ENCODE data around the gene USP33. TPM values are rescaled to one million over a fixed set of nuclear protein-coding genes. Genes with fewer than 3 reads are reported as not detected.
"Not testable (repeated sequence)": the region's sequence is repeated elsewhere in the genome, so short reads cannot be mapped to it uniquely, and the experiment has no call there.

USP33 gene
- total and polyA plus RNA-seq, 8 donors: 17.3 to 174 (median 61.2) TPM

DNA sequence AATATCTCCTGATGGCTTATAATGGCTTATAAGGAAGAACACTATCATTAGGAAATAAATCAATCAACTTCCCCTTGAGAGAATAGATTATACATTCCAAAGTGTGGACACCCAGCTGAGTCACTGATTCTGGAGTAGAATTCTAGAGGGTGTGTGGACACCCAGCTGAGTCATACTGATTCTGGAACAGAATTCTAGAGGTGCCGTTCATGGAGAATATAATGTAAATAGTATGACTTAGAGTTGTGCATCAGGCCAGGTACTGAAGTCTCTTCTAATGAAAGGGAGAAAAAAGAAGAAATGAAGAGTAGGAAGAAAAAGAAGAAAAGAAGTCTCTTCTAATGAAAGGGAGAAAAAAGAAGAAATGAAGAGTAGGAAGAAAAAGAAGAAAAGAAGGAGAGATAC lies 2.4 kb upstream of the USP33 start:
- Histone ChIP-seq H3K4me1 (peaks cover 7 to 22% (median 16%) of the 10 kb centered on the region in 4 donors), H3K9me3 (no peaks in the 10 kb centered on the region), H3K4me3 (no peak overlapping the region), H3K27ac (peak overlapping the region in 1 of 5 donors; percentile 23), H3K27me3 (no peaks in the 10 kb centered on the region), H3K36me3 (no peaks in the 10 kb centered on the region)
- DNase-seq: peak in 1 of 2 donors; percentile 44
- TF ChIP-seq POLR2A (IDR thresholded peaks at IDR 0.05): no peak
- TF ChIP-seq POLR2AphosphoS5 (IDR thresholded peaks at IDR 0.05): peak in 1 of 3 donors; percentile 35
- 14 to 20% (median 20%) methylated on average over 1 of the region's 1 CpG for WGBS, 5 donors
- intact Hi-C loops (cut with DNase I; ENCODE audit: low total_unique reads): no loop called here

DNA sequence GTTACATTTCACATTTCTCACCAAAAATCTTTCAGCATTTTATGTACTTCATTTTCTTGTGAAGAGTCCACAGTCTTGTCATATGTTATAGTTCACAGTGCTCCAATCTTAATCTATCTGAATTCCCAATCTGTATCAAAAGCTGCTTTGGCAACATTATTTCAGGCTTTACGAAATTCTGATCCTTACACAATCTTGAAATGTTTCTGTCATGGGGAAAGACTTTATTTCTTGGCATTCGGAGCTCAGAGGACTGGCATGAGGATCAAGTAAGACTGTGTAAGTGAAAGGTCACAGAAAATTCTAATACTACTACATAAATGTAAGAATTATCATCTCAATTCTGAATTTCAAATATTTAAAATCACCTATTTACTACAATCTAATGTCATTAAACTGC lies 2.0 kb downstream of the USP33 start:
- H3K9me3 ChIP-seq: no peaks in the 10 kb centered on the region
- peaks cover 19 to 50% (median 40%) of the 10 kb centered on the region in 4 donors for H3K4me1 ChIP-seq
- peak overlapping the region in 2 of 4 donors; percentile 96 to 97 for H3K4me3 ChIP-seq
- H3K27me3 ChIP-seq: no peaks in the 10 kb centered on the region
- intact Hi-C loops (cut with DNase I; ENCODE audit: low total_unique reads): no loop called here
- WGBS, 5 donors: 29 to 48% (median 46%) methylated on average over 2 of the region's 2 CpGs
- no peak for DNase-seq
- no peaks in the 10 kb centered on the region for H3K36me3 ChIP-seq
- TF ChIP-seq POLR2AphosphoS5 (IDR thresholded peaks at IDR 0.05) (peak in 1 of 3 donors; percentile 8), POLR2A (IDR thresholded peaks at IDR 0.05) (no peak)
- H3K27ac ChIP-seq: peak overlapping the region in 3 of 5 donors; percentile 11 to 97 (median 96)

DNA sequence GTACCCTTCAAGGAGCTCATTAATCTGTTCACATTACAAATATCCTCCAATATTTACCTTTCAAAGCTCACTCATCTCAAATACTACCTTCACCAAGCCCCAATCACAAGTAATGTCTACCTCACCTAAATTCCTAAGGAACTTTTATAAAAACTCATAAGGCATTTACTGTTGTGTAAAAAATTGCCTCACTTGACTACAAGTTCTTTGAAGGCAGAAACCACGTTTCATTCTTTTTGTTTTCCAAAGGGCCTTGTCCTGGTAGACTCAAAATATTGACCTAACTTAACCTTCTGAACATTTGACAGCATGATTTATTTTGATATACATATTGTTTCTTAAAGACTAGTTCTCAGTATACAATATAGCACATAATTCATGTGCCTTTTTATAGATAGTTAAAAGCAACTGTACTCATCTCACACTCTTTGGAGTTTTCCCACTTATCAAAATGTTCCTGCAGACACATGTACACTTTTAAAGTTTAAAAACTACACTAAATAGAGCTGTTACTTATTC lies 2.5 kb downstream of the USP33 start:
- no peaks in the 10 kb centered on the region for H3K27me3 ChIP-seq
- H3K4me3 ChIP-seq: no peak overlapping the region
- no peaks in the 10 kb centered on the region for H3K36me3 ChIP-seq
- H3K27ac ChIP-seq: peak overlapping the region in 3 of 5 donors; percentile 11 to 97 (median 96)
- 21 to 53% (median 27%) methylated on average over 1 of the region's 1 CpG for WGBS, 5 donors
- DNase-seq: no peak
- TF ChIP-seq POLR2AphosphoS5 (IDR thresholded peaks at IDR 0.05) (no peak), POLR2A (IDR thresholded peaks at IDR 0.05) (no peak), CTCF (IDR thresholded peaks at IDR 0.05) (no peak), EP300 (IDR thresholded peaks at IDR 0.05) (no peak)
- intact Hi-C loops (cut with DNase I; ENCODE audit: low total_unique reads): no loop called here
- no peaks in the 10 kb centered on the region for H3K9me3 ChIP-seq
- peaks cover 19 to 50% (median 42%) of the 10 kb centered on the region in 4 donors for H3K4me1 ChIP-seq

- no peaks in the 10 kb centered on the region for H3K9me3 ChIP-seq
- no peak for DNase-seq
- H3K4me1 ChIP-seq: peaks cover 19 to 59% (median 46%) of the 10 kb centered on the region in 4 donors
- no peaks in the 10 kb centered on the region for H3K27me3 ChIP-seq
- intact Hi-C loops (cut with DNase I; ENCODE audit: low total_unique reads): no loop called here
- 63 to 83% (median 72%) methylated on average over 1 of the region's 1 CpG for WGBS, 5 donors
- TF ChIP-seq EP300 (IDR thresholded peaks at IDR 0.05) (no peak), CTCF (IDR thresholded peaks at IDR 0.05) (no peak), POLR2A (IDR thresholded peaks at IDR 0.05) (no peak), POLR2AphosphoS5 (IDR thresholded peaks at IDR 0.05) (no peak)
- H3K4me3 ChIP-seq: no peak overlapping the region
- H3K36me3 ChIP-seq: no peaks in the 10 kb centered on the region
- peak overlapping the region in 2 of 5 donors; percentile 3 to 96 for H3K27ac ChIP-seq
These were observed 3.4 kb downstream of the USP33 start for GRCh38 chr1:77756052-77756754.

GRCh38 chr1:77749489-77749888 lies 10.2 kb downstream of the USP33 start:
- H3K36me3 ChIP-seq; H3K9me3 ChIP-seq; intact Hi-C loops (cut with DNase I; ENCODE audit: low total_unique reads); DNase-seq; H3K27ac ChIP-seq; H3K27me3 ChIP-seq; H3K4me3 ChIP-seq: not testable (repeated sequence)
- H3K4me1 ChIP-seq: peaks cover 4 to 55% (median 36%) of the 10 kb centered on the region in 4 donors
- WGBS, 5 donors: 88 to 92% (median 89%) methylated on average over 4 of the region's 4 CpGs

- H3K27me3 ChIP-seq: no peaks in the 10 kb centered on the region
- H3K4me3 ChIP-seq: no peak overlapping the region
- H3K27ac ChIP-seq: no peak overlapping the region
- TF ChIP-seq EP300 (IDR thresholded peaks at IDR 0.05) (no peak), POLR2A (IDR thresholded peaks at IDR 0.05) (no peak)
- WGBS, 5 donors: 85 to 95% (median 86%) methylated on average over 7 of the region's 7 CpGs
- no peaks in the 10 kb centered on the region for H3K9me3 ChIP-seq
- H3K4me1 ChIP-seq: peaks cover 0 to 32% (median 17%) of the 10 kb centered on the region in 4 donors
- intact Hi-C loops (cut with DNase I; ENCODE audit: low total_unique reads): no loop called here
- no peak for DNase-seq
- H3K36me3 ChIP-seq: peaks cover 0 to 16% (median 13%) of the 10 kb centered on the region in 4 donors
These were observed 15.1 kb downstream of the USP33 start for GRCh38 chr1:77744576-77744975.
